D341Med (cell line): ENCODE measurements around the gene GPC3.
"Not testable (repeated sequence)": the region's sequence is repeated elsewhere in the genome, so short reads cannot be mapped to it uniquely, and the experiment has no call there.

Source experiments
- DNase-seq: peaks from one replicate; pipeline ENCODE4 v3.0.0; 2012; ENCODE audit warnings: low spot score

GPC3 gene

DNA sequence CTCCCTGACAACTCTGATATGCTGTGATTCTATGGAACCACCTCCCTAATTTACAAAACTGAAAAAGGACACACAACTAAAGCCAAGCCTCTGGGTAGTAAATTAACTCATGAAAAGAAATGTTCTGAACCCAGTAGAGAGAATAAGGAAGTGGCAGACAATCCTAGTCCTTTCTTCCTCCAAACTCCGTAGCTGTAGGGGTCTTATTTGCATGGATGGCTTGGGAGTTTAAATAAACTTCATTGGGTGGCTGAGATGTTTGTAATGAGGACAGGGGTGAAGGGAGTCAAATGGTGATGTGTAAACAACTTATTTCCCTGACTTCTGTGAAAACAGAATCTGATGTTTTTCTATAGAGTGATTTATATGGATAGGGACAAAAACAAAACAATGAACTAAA is 59.3 kb downstream of the GPC3 start:
- DNase-seq, result no peak

GRCh38 chrX:133924548-133924947 is 60.8 kb downstream of the GPC3 start:
- DNase-seq, result no peak

- no peak for DNase-seq
These were observed 61.8 kb downstream of the GPC3 start for GRCh38 chrX:133923548-133923947.

- no peak for DNase-seq
These were observed 62.3 kb downstream of the GPC3 start for GRCh38 chrX:133923113-133923512.

DNA sequence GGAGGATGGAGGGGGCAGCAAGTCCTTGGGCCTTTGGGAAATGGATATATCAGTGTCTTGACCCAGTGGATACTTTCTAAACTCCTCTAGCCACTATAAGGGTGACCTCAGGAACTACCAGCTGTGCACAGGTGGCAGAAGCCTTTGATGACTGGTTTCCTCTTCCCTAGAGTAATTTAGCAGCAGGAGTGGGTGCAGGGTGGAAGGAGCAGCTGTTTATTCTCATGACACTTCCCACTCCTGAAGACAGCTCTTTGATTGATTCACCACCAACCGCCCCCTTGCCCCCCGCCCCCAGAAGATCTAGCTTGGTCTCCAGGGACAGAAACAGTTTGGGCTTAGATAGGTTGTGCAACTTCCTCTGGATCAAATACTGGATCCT is 63.0 kb downstream of the GPC3 start:
- no peak for DNase-seq

- DNase-seq, result peak; percentile 60
These were observed 63.5 kb downstream of the GPC3 start for GRCh38 chrX:133921764-133922389.

DNA sequence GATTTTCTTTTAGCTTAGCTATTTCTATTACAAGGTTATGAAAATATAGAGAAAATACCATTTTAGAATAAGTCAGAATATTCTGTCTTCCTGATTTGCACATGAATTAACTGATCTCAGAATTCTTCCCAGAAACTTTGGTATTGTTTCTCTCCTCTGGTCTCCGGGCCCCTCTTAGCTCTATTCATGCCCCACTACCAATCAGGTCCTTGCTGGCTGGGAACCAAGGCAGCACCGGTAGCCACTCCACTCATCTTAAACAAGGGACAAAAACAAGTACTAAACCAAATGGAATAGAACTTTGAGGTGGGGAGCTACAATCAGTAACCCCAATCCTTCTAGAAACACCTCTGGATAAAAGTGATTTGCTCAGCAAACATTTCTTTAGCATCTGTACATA is 64.3 kb downstream of the GPC3 start:
- no peak for DNase-seq

DNA sequence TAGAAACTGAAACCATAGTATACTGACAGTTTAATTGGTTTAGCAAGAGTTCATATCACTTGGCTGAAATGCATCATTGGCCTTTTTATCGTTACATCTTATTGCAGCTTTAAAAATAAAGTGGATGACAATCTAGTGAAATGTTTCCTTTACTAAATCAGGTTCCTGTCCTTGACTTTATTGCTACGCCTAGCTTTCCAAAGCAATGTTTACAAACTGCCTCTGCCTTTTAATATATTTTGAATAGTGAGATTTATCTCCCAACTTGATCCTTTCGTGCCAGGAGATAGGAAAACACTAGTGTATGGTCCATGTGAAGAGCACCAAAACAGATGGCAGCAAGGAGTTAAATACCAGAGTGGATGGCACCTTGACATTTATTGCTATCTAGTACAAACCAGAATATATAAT is 67.0 kb downstream of the GPC3 start:
- no peak for DNase-seq

- DNase-seq, result no peak
These were observed 68.2 kb downstream of the GPC3 start for GRCh38 chrX:133916984-133917722.

GRCh38 chrX:133913658-133914388 is 71.6 kb downstream of the GPC3 start:
- no peak for DNase-seq

DNA sequence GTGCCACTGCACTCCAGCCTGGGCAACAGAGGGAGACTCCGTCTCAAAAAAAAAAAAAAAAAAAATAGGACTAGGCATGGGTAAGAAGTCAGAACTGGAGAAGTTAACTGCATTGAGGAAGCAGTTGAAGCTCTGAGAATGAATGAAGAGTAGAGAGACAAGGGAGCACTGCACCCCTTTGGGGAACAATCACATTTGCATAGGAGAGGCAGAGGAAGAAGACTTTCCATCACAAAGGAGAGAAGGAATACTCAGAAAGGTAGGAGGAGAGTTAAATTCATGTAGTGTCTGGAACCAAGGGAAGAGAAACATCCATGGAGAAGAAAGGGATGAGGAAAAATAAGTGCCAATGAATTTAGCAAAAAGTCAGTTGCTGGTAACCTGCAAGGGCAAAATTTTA is 72.4 kb downstream of the GPC3 start:
- DNase-seq, result no peak

- DNase-seq, result no peak
These were observed 73.4 kb downstream of the GPC3 start for GRCh38 chrX:133911825-133912495.

- no peak for DNase-seq
These were observed 74.9 kb downstream of the GPC3 start for GRCh38 chrX:133910539-133910938.

GRCh38 chrX:133909888-133910287 is 75.5 kb downstream of the GPC3 start:
- no peak for DNase-seq

DNA sequence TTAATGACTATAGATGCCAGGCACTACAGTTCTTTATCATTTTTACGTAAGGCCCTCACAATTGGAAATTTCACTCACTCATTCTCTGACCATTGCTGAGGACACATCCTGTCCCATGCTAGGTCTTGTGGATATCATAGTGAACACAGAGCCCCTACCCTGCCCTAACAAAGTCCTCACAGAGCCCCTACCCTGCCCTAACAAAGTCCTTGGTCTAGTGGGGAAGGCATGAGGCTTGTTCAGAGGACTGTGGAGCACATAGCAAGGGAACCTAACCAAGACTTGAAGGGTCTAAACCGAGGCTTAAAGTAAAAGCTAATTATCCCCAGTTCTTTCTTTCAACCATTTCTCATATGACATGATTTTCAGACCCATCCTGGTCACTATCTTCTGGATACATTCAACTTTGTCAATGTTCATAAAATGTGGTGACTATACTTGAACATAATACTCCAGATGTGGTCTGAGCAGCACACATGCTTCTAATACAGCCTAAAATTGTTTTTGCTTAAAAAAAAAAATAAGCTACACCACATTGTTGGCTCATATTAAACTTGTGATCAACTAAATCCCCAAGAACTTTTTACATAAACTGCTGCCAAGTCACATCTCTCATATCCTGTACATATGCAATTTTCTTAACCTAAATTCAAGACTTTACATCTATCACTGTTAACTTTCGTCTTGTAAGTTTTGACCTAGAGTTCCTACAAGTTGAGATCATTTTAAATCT is 77.0 kb downstream of the GPC3 start:
- DNase-seq, result no peak

- no peak for DNase-seq
These were observed 77.8 kb downstream of the GPC3 start for GRCh38 chrX:133907606-133908005.

GRCh38 chrX:133905305-133905704 is 80.1 kb downstream of the GPC3 start:
- DNase-seq, result no peak

- DNase-seq, result no peak
These were observed 87.7 kb downstream of the GPC3 start for GRCh38 chrX:133897593-133898163.

DNA sequence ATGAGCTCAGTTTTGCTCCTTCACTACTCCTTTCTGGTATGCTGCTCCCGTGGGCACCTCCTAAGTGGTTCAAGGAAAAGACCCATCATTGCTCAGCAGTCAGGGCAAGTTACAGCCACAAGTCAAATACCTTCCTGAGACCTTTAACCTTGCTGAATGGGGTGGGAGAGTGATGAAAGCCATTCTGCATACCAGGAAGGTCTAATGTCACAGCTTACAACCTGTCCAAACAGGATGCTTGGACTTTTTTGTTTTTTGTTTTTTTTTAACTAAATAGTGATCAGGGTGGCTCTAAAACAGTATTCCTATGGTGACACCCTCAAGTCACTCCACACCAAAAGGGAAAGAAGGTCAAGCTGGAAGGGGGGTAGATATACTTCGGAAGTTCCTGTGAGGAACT is 93.1 kb downstream of the GPC3 start:
- no peak for DNase-seq

DNA sequence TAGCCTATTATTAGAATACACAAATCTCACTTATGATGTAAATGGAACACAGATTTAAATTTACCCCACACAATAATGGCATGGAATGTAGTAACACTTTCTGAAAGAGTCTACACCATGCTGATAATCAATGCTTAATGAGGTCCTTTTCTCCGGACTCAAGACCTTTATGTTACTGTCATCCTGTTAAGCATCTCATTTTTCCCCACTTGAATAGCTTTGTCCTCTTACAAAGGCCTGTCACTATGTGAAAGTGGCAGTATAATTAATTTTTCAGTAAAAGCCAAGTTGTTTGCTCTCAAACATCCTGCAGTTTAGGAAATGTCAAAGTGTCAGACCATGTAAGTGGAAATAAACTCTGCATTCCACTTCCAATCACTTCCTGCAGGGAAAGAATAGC is 96.4 kb downstream of the GPC3 start:
- DNase-seq, result no peak

- DNase-seq, result not testable (repeated sequence)
These were observed 97.3 kb downstream of the GPC3 start for GRCh38 chrX:133888084-133888483.
